T-helper 2 cell treated with Interferon-gamma antibody and Interleukin-4, amounts not matched to agents 100 ng/mL and 5 ng/mL, for 36 hours (primary cell): Measurements from ENCODE around the gene PIF1. TPM values are rescaled to one million over a fixed set of nuclear protein-coding genes. Genes with fewer than 3 reads are reported as not detected.

Experiments used
- intact Hi-C: fragments of 100-400 bp; cut with micrococcal nuclease; formaldehyde crosslinking; loops from one replicate; pipeline ENCODE4 v1.15.1; 2023
- total RNA-seq: library from RNA; stranded (reverse); gene quantifications from 2 replicates; pipeline ENCODE4 v1.2.3, GENCODE V29; 2022

PIF1 gene
- total RNA-seq: 35.8 and 36.7 TPM in 2 replicates

DNA sequence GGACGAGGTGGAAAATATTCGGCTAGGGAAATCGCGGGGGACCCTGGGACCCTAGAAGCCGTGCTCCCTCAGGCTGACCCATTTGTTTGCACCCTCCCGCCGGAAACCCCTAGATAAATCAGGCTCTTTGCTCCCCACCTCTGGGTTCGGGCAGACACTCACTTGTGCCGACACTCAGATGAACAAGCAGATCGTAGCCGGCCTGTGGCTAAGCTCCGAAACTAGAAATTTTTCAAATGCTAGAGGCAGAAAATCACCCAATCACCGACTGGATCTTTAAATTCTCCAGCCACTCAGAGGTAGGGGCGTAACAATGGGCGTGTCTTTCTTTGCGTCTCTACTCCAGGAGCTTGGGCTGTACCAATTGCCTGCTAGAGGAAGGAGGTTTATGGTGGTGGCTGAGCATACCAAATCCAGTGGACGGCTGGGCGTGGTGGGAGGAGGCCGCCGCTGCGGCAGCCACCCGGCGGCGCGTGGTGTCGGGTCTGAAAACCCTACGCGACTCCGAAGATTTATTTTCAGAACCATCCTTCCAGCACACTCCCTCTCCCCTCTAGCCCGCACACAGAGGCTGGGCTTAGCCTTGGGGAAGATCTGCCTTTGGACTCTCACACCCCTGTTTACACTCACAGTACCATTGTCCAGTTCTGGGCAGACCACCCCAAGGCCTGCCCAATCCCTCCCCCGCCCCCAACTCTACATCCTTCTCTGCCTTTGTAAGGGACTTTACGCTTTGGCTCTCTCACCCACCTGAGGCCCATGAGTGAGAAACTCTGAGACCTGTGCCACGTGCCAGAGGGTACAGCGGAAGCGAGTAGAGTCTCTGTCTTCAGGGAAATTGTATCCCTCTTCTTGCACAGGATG is at the start of gene PIF1:
TSS of gene PIF1 (minus strand) at position 217 of the 864 bp plus-strand sequence. CDS start 1,312 bp downstream, outside the sequence.
- intact Hi-C loops: loop anchor here (1.0 to 10.0 kb wide), 5 partner anchors 10 to 661 kb away; partner anchors contain the start of genes PLEKHO2 and PPIB

DNA sequence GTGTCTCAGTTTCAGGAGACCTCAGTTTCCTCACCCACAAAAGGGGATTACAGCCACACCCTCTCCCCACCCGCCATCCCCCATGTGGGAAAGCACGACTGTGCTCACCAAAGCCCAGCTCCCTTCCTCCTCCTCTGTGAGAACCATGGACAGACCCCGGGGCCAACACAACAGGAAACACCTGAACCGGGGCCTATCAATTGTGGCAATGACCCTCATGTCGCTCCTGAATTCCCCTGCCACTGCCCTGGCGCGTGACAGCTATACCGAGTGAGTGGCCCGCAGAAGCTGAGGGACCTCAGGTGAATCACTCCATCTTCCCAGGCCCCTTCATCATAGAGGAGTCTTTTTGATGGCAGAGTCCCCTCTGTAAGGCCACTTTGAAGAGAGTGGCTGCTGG is 44.9 kb upstream of the PIF1 start:
- intact Hi-C loops: no loop called here

GRCh38 chr15:64869501-64869900 is 44.1 kb upstream of the PIF1 start:
- intact Hi-C loops: no loop called here

GRCh38 chr15:64865998-64866520 is 40.6 kb upstream of the PIF1 start:
- intact Hi-C loops: no loop called here

GRCh38 chr15:64865126-64865997 is 39.9 kb upstream of the PIF1 start:
- intact Hi-C loops: no loop called here

DNA sequence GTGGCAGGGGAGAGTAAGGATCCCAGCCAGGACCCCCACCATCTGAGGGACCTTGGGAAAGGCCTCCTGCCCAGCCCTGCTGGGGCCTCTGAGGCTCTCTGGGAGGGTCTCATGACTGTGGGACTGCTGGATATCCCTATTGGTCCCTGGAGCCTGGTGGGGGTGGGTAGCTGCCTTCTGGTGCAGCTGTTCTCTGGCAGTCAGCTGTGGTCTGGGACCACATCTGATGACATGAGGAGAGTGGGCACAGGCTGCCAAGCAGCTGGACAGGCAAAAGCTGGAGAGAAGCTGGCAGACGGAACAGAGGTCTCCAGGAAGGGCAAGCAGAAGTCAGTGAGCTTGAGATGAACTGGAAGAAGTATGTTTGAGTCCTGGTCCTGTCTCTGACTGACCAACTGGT is 38.6 kb upstream of the PIF1 start:
- intact Hi-C loops: no loop called here

DNA sequence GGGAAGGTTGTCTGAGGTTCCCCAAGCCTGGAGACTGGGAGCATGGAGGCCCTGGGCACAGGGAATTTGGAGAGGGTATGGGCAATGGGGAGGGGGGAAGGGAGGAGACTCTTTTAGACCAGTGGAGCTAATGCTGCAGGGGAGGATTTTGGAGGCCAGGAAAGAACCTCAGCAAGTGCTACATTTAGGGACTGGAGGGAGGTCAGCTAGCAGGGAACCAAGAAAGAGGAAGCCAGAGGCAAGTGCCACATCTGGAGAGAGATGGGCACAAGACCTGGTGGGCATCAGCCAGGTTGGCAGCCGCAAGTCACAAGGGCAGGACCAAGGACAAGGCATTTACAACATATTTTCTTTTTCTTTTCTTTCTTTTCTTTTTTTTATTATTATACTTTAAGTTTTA is 37.0 kb upstream of the PIF1 start:
- intact Hi-C loops: no loop called here

GRCh38 chr15:64861960-64862359 is 36.5 kb upstream of the PIF1 start:
- intact Hi-C loops: no loop called here

DNA sequence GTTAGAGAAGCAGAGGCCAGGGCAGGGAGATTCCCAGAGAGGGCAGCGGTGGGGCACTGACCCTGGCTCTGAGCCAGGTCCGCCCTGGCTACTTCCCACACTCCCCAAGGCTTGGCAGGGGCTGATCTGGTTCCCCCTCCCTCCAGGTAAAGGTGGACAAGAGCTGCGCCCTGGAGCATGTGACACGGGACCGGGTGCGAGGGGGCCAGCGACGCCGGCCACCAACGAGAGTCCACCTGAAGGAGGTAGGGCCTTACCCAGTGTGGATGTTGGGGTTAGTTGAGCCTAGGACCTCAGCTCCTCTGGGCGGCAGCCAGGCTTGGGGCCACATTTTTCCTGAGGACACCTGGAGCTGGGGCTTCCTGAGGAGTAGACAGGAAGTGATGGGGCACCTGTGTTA is 35.9 kb upstream of the PIF1 start:
- intact Hi-C loops: no loop called here

DNA sequence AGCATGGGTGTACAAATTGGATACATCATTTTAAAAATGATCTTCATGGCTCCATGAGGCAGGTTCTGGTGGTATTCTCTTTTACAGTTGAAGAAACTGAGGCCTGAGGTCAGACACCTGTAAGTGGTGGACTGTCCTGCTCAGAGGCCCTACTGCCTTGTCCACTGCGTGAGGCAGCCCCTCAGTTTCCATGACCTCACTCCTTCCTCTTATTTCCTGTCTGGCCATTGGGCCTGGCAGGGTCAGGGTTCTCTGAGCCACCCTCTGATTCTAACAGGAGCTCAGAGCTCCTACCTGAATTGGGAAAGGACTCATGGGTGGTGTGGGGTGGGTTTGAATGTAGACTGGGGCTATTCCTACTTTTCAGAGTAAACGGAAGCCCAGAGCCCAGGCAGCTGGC is 33.8 kb upstream of the PIF1 start:
- intact Hi-C loops: no loop called here

DNA sequence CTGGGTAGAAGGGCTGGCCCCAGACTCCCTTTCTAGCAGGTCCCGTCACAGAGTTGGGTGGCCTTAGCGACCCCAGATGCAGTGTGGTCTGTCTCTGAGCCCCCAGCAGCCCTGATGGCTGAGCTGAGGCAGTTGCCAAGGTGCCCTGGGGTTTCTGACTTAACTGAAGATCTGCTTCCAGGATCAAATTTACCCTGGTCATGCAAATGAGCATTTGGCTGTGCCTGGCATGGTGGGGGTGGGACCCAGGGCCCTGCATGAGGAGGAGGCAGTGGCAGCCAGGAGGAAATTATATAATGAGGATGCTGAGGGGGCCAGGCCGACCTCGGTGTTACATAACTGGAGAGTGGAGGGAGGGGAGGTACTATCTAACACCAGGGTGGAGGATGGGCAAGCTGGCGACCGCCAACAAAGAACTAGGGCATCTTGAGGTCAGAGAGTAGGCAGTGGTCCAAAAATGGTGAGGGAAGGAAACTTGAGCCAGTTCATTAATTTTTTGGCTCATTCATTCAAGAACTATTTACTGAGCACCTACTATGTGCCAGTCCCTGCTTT is 32.7 kb upstream of the PIF1 start:
- intact Hi-C loops: no loop called here

GRCh38 chr15:64857421-64857820 is 32.0 kb upstream of the PIF1 start:
- intact Hi-C loops: no loop called here

DNA sequence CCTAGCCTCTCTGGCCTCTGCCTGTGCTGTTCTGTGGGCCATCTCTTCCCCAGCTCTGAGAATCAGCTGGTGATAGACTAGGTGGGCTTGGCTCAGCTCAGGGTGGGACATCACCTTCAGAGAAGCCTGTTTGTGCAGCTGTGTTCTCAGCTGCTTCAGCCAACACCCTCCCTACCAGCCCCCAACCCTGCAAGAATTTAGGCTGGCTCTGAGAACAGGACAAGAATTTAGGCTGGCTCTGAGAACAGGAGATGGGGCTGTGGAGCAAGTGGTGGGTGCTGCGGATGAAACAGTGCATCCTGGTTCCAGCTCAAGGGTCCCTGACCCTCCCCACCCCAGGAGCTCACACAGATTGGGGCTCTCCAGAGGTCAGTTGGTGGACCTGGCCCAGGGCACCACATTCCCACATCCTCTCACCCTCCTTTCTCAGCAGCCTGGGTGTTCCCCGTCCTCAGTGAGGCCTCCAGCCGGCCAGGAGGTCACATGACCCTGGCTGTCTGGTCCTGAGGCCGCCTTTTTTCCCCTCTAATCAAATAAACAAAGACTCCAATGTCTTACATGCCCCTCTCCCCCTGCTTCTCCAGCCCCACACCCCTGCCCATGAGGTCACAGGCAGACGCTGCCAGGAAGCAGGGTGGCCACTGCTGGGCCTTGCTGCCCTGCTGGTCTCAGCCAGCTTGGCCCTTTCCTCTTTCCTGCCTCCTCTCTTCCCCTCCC is 31.1 kb upstream of the PIF1 start:
- intact Hi-C loops: no loop called here

GRCh38 chr15:64855205-64855975 is 29.9 kb upstream of the PIF1 start:
- intact Hi-C loops: no loop called here

DNA sequence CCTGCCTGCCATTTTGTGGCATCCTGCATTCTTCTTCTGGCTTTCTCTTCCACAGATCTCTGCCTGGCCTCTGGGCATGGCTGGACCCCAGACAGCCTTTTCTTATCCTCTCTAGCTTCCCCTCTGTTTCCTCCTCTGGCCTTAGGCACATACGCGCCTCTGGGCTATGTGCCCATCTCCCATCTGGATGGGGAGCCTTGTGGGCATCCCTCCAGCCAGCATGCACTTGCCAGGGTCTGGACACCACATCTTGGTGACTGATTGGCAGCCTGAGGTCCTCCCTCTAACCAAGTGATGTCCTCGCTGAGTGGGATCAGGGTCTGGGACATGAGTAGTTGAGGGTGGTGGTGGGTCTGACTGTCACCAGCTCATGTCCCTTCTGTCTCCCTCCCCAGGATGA is 29.1 kb upstream of the PIF1 start:
- intact Hi-C loops: no loop called here

GRCh38 chr15:64854041-64854440 is 28.6 kb upstream of the PIF1 start:
- intact Hi-C loops: no loop called here

GRCh38 chr15:64851503-64851840 is 26.0 kb upstream of the PIF1 start:
- intact Hi-C loops: no loop called here

DNA sequence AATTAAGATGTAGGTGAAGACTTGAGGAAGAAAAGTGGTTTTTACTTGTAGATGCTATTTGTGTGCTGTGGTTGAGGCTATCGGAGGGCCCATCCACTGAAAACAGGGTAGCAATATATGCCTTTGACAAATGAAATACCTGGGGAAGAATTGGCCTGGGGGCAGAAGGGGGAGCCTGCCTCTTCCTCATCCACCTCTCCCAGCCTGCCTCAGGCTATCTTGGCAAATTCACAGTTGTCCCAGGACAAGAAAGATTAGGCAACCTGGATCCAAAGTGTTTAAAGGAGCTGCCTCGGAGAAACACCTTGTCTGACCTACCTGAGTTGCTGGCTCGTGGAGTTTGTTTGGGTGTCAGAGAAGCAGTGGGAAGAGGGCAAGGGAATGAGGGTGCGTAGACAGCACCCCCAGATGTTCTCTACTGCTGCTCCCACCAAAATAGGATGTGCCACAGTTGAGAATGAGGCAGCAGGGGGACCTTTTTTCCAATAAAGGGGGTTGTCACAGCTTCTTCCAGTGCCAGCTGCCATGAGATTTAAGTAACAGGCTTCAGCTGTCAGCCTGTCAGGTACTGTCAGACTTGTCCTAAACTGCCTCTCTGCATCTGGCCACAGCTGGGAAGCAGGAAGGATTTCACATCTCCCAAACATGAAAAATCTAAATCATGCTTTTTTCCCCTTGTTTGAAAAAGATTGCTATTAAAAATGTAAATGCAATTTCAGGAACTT is 25.5 kb upstream of the PIF1 start:
- intact Hi-C loops: no loop called here

- intact Hi-C loops: no loop called here
These were observed 22.6 kb upstream of the PIF1 start for GRCh38 chr15:64847876-64848716.
